ENCODE results near the gene FFAR2. TPM values are rescaled to one million over a fixed set of nuclear protein-coding genes. Genes with fewer than 3 reads are reported as not detected.
A peak's percentile ranks its signal among the peaks of the same experiment; 100 is the strongest.
"Not testable (repeated sequence)": the region's sequence is repeated elsewhere in the genome, so short reads cannot be mapped to it uniquely, and the experiment has no call there.

Gene FFAR2
- total and polyA plus RNA-seq, 5 experiments from 2014 or later, result not detected

DNA sequence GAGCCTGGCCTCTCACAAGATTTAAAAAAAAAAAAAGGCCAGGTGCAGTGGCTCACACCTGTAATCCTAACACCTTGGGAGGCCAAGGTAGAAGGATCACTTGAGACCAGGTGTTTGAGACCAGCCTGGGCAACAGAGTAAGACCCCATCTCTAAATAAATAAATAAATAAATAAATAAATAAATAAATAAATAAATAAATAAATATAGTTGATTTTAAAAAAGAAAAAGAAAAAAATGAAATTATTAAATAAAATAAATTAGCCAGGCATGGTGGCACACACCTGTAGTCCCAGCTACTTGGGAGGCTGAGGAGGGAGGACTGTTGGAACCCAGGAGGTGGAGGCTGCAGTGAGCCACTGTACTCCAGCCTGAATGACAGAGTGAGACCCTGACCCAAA lies 13.7 kb downstream of the FFAR2 start:
- Mint-ChIP-seq H3K4me1 (peaks cover 16 to 73% (median 29%) of the 10 kb centered on the region in 4 donors), H3K27ac (peak overlapping the region in 1 of 10 donors; percentile 96)
- POLR2A ChIA-PET, result interaction anchor here (0.7 to 2.0 kb wide), 2 partner anchors 24 to 109 kb away, joined by 3 to 12 read pairs; no protein-coding TSS in a partner anchor
- H3K36me3 Mint-ChIP-seq, ATAC-seq, H3K4me3 Mint-ChIP-seq, H3K9me3 Mint-ChIP-seq, DNase-seq, H3K27me3 Mint-ChIP-seq: not testable (repeated sequence)

DNA sequence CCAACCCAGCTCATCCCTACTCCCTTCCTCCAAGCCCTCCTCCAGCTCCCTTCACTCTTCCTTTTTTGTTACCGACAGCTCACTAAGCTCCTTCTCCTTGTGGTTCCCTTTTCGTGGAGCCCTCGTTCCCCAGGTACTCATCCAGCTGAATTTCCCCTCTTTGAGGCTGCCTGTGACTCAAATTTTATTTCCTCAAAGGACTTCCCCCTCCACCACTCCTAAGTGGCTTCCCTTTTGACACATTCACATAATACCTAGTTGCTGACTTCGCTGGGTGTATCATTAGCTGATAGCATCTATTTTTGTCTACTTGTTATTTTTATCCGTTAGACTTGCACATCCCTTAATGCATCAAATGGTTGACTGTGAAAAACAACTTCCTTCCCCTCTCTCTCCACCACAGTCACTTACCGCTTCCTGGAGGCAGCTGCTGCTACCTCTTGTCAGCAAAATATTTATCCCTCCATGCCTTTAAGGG lies 14.5 kb downstream of the FFAR2 start:
- H3K4me3 Mint-ChIP-seq, result peak overlapping the region; percentile 40 to 87 (median 73)
- no peaks in the 10 kb centered on the region for H3K27me3 Mint-ChIP-seq
- ATAC-seq (peak; percentile 95 to 96), DNase-seq (peak; percentile 13 to 87 (median 60))
- no peaks in the 10 kb centered on the region for H3K36me3 Mint-ChIP-seq
- no peaks in the 10 kb centered on the region for H3K9me3 Mint-ChIP-seq
- H3K27ac Mint-ChIP-seq, result peak overlapping the region; percentile 78 to 97 (median 90)
- peaks cover 13 to 66% (median 29%) of the 10 kb centered on the region in 4 donors for H3K4me1 Mint-ChIP-seq
- POLR2A ChIA-PET, result interaction anchor here (0.6 to 2.0 kb wide), 5 partner anchors 10 to 317 kb away, joined by 3 to 12 read pairs (median 6); partner anchors contain the start of gene COX6B1

DNA sequence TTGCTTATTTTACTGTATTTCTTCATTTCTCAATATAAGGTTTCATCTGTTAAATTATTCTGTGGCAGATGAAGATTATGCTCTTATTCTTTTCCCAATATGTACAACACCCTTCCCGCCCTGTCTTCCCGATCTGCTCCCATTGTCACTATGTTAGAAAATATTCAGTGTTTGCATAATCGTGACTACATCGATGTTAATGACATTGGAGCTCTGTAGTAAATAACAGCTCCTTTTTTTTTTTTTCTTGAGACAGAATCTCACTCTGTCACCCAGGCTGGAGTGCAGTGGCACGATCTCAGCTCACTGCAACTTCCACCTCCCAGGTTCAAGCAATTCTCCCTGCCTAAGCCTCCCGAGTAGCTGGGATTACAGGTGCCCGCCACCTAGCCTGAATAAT lies 14.9 kb downstream of the FFAR2 start:
- DNase-seq, H3K9me3 Mint-ChIP-seq, H3K36me3 Mint-ChIP-seq, H3K27me3 Mint-ChIP-seq: not testable (repeated sequence)
- H3K4me1 Mint-ChIP-seq, result peaks cover 13 to 65% (median 29%) of the 10 kb centered on the region in 4 donors
- POLR2A ChIA-PET, result interaction anchor here (0.6 to 2.0 kb wide), 6 partner anchors 10 to 317 kb away, joined by 3 to 12 read pairs (median 5); partner anchors contain the start of gene COX6B1
- ATAC-seq, result peak; percentile 44 to 46
- peak overlapping the region; percentile 47 to 87 (median 73) for H3K4me3 Mint-ChIP-seq
- H3K27ac Mint-ChIP-seq, result peak overlapping the region in 9 of 10 donors; percentile 69 to 96 (median 88)

GRCh38 chr19:35466259-35466658 lies 18.2 kb downstream of the FFAR2 start:
- no peaks in the 10 kb centered on the region for H3K9me3 Mint-ChIP-seq
- peaks cover 8 to 42% (median 21%) of the 10 kb centered on the region in 4 donors for H3K4me1 Mint-ChIP-seq
- H3K4me3 Mint-ChIP-seq, result no peak overlapping the region
- no peaks in the 10 kb centered on the region for H3K36me3 Mint-ChIP-seq
- ATAC-seq (no peak), DNase-seq (no peak)
- peak overlapping the region in 1 of 10 donors; percentile 34 for H3K27ac Mint-ChIP-seq
- no peaks in the 10 kb centered on the region for H3K27me3 Mint-ChIP-seq
- POLR2A ChIA-PET, result interaction anchor here (0.6 kb wide), 1 partner anchor 214 kb away, joined by 4 read pairs; no protein-coding TSS in a partner anchor

DNA sequence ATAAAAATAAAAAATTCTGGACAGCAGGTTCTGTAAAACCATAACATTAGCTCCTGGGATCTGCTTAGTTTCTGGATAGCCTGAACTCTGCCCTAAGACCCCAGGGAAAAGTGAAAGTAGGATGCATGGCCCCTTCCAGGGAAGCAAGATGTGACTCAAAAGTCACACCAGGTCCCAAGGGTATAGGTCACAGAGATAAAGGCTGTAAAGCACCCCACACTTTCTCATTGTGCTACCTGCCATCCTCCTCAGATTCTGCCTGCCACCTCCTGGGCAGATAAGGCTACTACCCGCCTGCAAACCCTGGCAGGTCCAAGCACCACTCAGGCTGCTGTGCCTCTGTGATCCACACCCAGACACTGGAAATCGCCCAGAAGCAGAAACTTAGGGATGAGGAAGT lies 20.6 kb downstream of the FFAR2 start:
- ATAC-seq (peak; percentile 98 to 100), DNase-seq (peak; percentile 33 to 79 (median 62))
- no peaks in the 10 kb centered on the region for H3K36me3 Mint-ChIP-seq
- H3K27me3 Mint-ChIP-seq, result no peaks in the 10 kb centered on the region
- no peaks in the 10 kb centered on the region for H3K9me3 Mint-ChIP-seq
- H3K4me1 Mint-ChIP-seq, result peaks cover 0 to 23% (median 5%) of the 10 kb centered on the region in 4 donors
- POLR2A ChIA-PET, result interaction anchor here (0.5 to 2.0 kb wide), 2 partner anchors 27 to 116 kb away, joined by 3 to 11 read pairs; no protein-coding TSS in a partner anchor
- no peak overlapping the region for H3K4me3 Mint-ChIP-seq
- no peak overlapping the region for H3K27ac Mint-ChIP-seq

GRCh38 chr19:35470128-35470527 lies 22.1 kb downstream of the FFAR2 start:
- H3K36me3 Mint-ChIP-seq, result no peaks in the 10 kb centered on the region
- POLR2A ChIA-PET, result interaction anchor here (1.1 kb wide), 1 partner anchor 9 kb away, joined by 3 read pairs; no protein-coding TSS in a partner anchor
- H3K9me3 Mint-ChIP-seq, result no peaks in the 10 kb centered on the region
- peaks cover 0 to 12% (median 0%) of the 10 kb centered on the region in 4 donors for H3K4me1 Mint-ChIP-seq
- no peaks in the 10 kb centered on the region for H3K27me3 Mint-ChIP-seq
- no peak for DNase-seq
- no peak overlapping the region for H3K4me3 Mint-ChIP-seq
- no peak for ATAC-seq
- no peak overlapping the region for H3K27ac Mint-ChIP-seq

DNA sequence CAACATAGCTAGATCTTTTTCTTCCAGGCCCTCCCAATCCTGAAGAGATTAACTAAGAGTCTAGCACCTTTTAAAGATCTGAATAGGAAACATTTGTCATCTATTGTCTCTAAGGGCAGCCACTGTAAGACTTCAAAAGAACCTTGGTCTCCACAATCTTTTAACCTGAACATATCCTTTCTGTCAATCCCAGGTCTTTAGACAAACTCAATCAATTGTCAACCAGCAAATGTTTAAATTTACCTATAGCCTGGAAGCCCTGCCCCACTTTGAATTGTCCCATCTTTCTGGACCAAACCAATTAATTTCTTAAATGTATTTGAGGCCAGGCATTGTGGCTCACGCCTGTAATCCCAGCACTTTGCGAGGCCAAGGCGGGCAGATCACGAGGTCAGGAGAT lies 23.0 kb downstream of the FFAR2 start:
- POLR2A ChIA-PET, H3K4me3 Mint-ChIP-seq, DNase-seq, H3K9me3 Mint-ChIP-seq, H3K27me3 Mint-ChIP-seq, H3K27ac Mint-ChIP-seq, ATAC-seq, H3K36me3 Mint-ChIP-seq, H3K4me1 Mint-ChIP-seq: not testable (repeated sequence)

DNA sequence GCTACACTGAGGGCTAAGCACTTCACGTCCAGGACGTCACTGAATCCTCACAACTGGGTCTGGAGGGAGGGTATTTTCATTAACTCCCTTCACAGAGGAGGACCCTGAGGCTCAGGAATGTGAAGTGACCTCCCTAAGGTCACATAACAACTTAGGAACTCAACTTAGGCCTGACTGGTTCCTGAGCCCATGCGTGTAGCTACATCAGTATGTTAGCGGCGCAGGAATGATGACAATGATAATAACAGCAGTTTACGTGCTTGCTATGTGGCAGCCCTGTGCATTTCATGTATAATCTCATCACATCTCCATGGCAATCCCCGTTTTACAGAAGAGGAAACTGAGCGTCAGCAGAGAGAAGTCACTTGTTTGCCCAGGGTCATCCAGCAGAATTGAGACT lies 23.9 kb downstream of the FFAR2 start:
- no peak overlapping the region for H3K4me3 Mint-ChIP-seq
- ATAC-seq (no peak), DNase-seq (no peak)
- no peaks in the 10 kb centered on the region for H3K9me3 Mint-ChIP-seq
- POLR2A ChIA-PET, result no interaction called here
- peaks cover 0 to 8% (median 0%) of the 10 kb centered on the region in 4 donors for H3K4me1 Mint-ChIP-seq
- H3K27me3 Mint-ChIP-seq, result peaks cover 0 to 4% (median 0%) of the 10 kb centered on the region in 5 donors
- H3K27ac Mint-ChIP-seq, result no peak overlapping the region
- no peaks in the 10 kb centered on the region for H3K36me3 Mint-ChIP-seq

GRCh38 chr19:35474104-35474503 lies 26.0 kb downstream of the FFAR2 start:
- peaks cover 0 to 4% (median 0%) of the 10 kb centered on the region in 5 donors for H3K27me3 Mint-ChIP-seq
- DNase-seq (no peak), ATAC-seq (no peak)
- POLR2A ChIA-PET, result no interaction called here
- no peak overlapping the region for H3K4me3 Mint-ChIP-seq
- H3K36me3 Mint-ChIP-seq, result no peaks in the 10 kb centered on the region
- peak overlapping the region in 1 of 10 donors; percentile 51 for H3K27ac Mint-ChIP-seq
- H3K4me1 Mint-ChIP-seq, result no peaks in the 10 kb centered on the region
- H3K9me3 Mint-ChIP-seq, result no peaks in the 10 kb centered on the region

DNA sequence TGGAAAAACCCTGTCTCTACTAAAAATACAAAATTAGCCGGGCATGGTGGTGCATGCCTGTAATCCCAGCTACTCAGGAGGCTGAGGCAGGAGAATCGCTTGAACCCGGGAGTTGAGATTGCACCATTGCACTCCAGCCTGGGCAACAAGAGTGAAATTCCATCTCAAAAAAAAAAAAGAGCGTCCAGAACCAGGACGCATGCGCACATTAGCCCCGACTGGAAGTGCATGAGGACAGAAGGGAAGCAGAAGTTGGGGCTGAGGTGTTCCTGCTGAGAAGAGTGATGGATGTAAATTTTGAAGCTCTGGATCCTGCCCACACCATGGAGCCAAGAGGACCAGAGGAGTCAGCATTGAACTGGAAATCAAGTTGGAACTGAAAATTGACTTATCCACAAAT lies 26.5 kb downstream of the FFAR2 start:
- H3K27me3 Mint-ChIP-seq, H3K27ac Mint-ChIP-seq, H3K9me3 Mint-ChIP-seq, ATAC-seq, H3K4me1 Mint-ChIP-seq, DNase-seq, H3K4me3 Mint-ChIP-seq, H3K36me3 Mint-ChIP-seq: not testable (repeated sequence)
- POLR2A ChIA-PET, result interaction anchor here (0.7 kb wide), 1 partner anchor 740 kb away, joined by 3 read pairs; the partner anchor contains the start of gene ZNF565

DNA sequence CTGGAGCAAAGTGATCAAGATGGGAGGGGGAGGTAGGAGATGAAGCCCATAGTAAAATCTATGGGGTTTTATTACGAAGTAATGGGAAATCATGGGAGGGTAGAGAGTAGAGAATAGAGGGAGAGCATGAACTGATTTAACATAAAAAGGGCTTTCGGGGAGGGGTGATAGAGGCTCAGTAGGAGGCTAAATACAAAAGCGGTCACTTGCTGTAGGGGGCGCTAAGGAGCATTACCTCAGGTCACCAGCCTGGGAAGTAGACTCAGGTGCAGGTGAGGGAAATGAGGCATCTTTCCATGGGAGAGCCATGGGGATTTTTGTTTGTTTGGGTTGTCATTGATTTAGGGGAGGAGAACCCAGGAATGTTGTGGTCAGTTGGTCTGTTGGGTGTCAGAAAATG lies 28.1 kb downstream of the FFAR2 start:
- Mint-ChIP-seq H3K4me1 (no peaks in the 10 kb centered on the region), H3K9me3 (no peaks in the 10 kb centered on the region), H3K27ac (peak overlapping the region in 1 of 10 donors; percentile 38), H3K36me3 (no peaks in the 10 kb centered on the region), H3K27me3 (peaks cover 0 to 4% (median 0%) of the 10 kb centered on the region in 5 donors), H3K4me3 (no peak overlapping the region)
- no peak for ATAC-seq
- DNase-seq, result no peak
- POLR2A ChIA-PET, result no interaction called here

DNA sequence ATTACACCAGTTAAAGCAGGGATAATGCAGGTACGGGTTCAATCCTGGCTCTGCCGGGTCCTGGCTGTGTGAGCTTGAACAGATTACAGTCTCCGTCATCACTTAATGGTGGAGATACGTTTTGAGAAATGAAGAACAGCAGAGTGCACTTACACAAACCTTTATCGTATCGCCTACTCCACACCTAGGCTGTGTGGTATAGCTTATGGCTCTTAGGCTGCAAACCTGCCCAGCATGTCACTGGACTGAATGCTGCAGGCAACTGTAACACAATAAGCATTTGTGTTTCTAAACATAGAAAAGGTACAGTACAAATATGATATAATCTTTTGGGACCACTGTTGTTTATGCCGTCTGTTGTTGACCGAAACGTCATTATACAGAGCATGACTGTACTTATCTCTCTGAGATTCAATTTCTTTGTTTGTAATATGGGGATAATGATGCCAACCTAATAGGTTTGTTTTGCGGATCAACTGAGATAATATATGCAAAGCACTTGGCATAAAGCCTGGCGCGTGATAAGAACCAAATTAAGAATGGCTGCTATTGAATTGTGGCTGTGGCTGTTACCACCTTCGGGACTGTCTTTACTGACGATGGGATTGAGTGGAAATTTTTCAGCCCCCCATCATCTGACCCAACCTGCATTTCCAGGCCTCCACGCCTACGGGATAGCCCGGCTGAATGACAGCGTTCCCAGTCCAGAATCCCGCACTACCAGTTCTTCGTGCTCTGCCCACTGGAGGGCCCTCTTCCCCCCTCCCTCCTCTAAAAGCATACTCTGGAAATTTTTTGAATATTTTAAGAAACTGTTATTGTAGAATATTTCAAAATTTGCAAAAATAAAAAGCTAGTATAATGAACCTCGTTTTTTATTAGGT lies 31.0 kb downstream of the FFAR2 start:
- Mint-ChIP-seq H3K4me3 (no peak overlapping the region), H3K36me3 (no peaks in the 10 kb centered on the region), H3K27me3 (peaks cover 0 to 4% (median 0%) of the 10 kb centered on the region in 5 donors), H3K4me1 (no peaks in the 10 kb centered on the region), H3K27ac (no peak overlapping the region), H3K9me3 (no peaks in the 10 kb centered on the region)
- DNase-seq (no peak), ATAC-seq (no peak)
- POLR2A ChIA-PET, result interaction anchor here (0.6 kb wide), 1 partner anchor 9 kb away, joined by 3 read pairs; no protein-coding TSS in a partner anchor

GRCh38 chr19:35483089-35483488 lies 35.0 kb downstream of the FFAR2 start:
- H3K4me3 Mint-ChIP-seq, result no peak overlapping the region

More at GRCh38 chr19:35483089-35483488, 35.0 kb downstream of the FFAR2 start:
- H3K9me3 Mint-ChIP-seq, result no peaks in the 10 kb centered on the region
- peaks cover 0 to 9% (median 0%) of the 10 kb centered on the region in 4 donors for H3K4me1 Mint-ChIP-seq
- no peaks in the 10 kb centered on the region for H3K36me3 Mint-ChIP-seq
- DNase-seq (no peak), ATAC-seq (no peak)
- POLR2A ChIA-PET, result no interaction called here
- H3K27me3 Mint-ChIP-seq, result peaks cover 0 to 1% (median 0%) of the 10 kb centered on the region in 5 donors
- H3K27ac Mint-ChIP-seq, result no peak overlapping the region
